NCI-H1092 (cell line): Measurements from ENCODE around the gene KICS2.
"Not testable (repeated sequence)": the region's sequence is repeated elsewhere in the genome, so short reads cannot be mapped to it uniquely, and the experiment has no call there.

Experiments used
- DNase-seq: peaks from one replicate; lab custom pipeline; 2025; lab: John Stamatoyannopoulos, UW

Gene KICS2

GRCh38 chr12:64216239-64216638 lies 5.9 kb downstream of the KICS2 start:
- no peak for DNase-seq

- no peak for DNase-seq
Measured at GRCh38 chr12:64212119-64212746, 9.9 kb downstream of the KICS2 start.

- no peak for DNase-seq
Measured at GRCh38 chr12:64207453-64207852, 14.6 kb downstream of the KICS2 start.

- DNase-seq, result no peak
Measured at GRCh38 chr12:64205542-64205941, 16.6 kb downstream of the KICS2 start.

- DNase-seq, result no peak
Measured at GRCh38 chr12:64203775-64204174, 18.3 kb downstream of the KICS2 start.

- no peak for DNase-seq
Measured at GRCh38 chr12:64203036-64203435, 19.1 kb downstream of the KICS2 start.

- DNase-seq, result not testable (repeated sequence)
Measured at GRCh38 chr12:64195841-64196240, 26.3 kb downstream of the KICS2 start.

- DNase-seq, result no peak
Measured at GRCh38 chr12:64194333-64195149, 27.6 kb downstream of the KICS2 start.

GRCh38 chr12:64193931-64194330 lies 28.2 kb downstream of the KICS2 start:
- no peak for DNase-seq

- no peak for DNase-seq
Measured at GRCh38 chr12:64192644-64193444, 29.3 kb downstream of the KICS2 start.

GRCh38 chr12:64190140-64190539 lies 32.0 kb downstream of the KICS2 start:
- DNase-seq, result no peak

- no peak for DNase-seq
Measured at GRCh38 chr12:64189530-64189929, 32.6 kb downstream of the KICS2 start.

GRCh38 chr12:64187794-64188193 lies 34.3 kb downstream of the KICS2 start:
- DNase-seq, result no peak

- no peak for DNase-seq
Measured at GRCh38 chr12:64187370-64187769, 34.7 kb downstream of the KICS2 start.

- no peak for DNase-seq
Measured at GRCh38 chr12:64186789-64187188, 35.3 kb downstream of the KICS2 start.

GRCh38 chr12:64184216-64184615 lies 37.9 kb downstream of the KICS2 start:
- no peak for DNase-seq

- no peak for DNase-seq
Measured at GRCh38 chr12:64181430-64182291, 40.4 kb downstream of the KICS2 start.

GRCh38 chr12:64180951-64181350 lies 41.1 kb downstream of the KICS2 start:
- DNase-seq, result no peak

GRCh38 chr12:64178122-64178521 lies 44.0 kb downstream of the KICS2 start:
- DNase-seq, result no peak

GRCh38 chr12:64177001-64177400 lies 45.1 kb downstream of the KICS2 start:
- DNase-seq, result no peak

GRCh38 chr12:64175254-64175945 lies 46.7 kb downstream of the KICS2 start:
- DNase-seq, result no peak
